NCI-H460 (cell line): ENCODE data around the gene GLRA1. TPM values are rescaled to one million over a fixed set of nuclear protein-coding genes. Genes with fewer than 3 reads are reported as not detected.
"Not testable (repeated sequence)": the region's sequence is repeated elsewhere in the genome, so short reads cannot be mapped to it uniquely, and the experiment has no call there.

Experiments
- DNase-seq: peaks from one replicate; pipeline ENCODE4 v3.0.0-alpha.2; 2016; ENCODE audit warnings: low read depth; ENCODE audit errors: extremely low read depth
- total RNA-seq: library from RNA; depleted of rRNA; stranded (reverse); fragments of >200 nt; shearing (Covaris generic); gene quantifications from 2 replicates; pipeline ENCODE4 v1.2.3, GENCODE V29; 2014

GLRA1 gene
- total RNA-seq, 1 experiment from 2014 or later = not detected

DNA sequence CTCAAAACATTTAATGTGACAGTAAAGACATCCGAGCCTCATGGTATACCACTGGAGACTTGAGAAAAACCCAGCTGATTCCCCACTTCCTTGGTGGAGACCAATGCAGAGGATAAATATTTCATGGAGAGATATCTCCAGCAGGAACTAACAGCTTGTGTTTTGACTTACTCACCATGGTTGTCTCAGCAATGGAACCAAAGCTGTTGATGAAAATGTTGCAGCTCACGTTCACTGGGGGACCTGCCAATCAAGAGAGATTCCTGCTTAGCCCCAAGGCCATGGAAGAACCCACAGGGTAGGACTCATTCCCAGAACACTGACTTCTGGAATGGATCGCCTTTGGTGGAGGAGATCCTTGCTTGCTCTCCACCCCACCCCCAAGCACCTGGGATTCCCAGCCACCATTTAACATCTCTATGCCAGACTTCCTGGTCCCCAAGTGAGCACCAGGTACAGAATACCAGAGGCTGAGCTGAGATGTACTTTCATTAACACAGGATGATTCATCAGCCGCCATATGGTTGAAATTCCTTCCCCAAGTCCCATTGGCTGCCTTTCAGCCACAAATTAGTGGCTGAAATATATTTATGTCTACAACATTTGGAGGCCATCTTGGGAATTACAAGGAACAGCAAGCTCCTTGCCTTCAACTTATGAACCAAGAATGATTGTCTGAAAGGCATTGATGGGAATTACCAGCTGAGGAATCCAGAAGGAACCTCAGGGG lies 37.9 kb downstream of the GLRA1 start:
- no peak for DNase-seq

DNA sequence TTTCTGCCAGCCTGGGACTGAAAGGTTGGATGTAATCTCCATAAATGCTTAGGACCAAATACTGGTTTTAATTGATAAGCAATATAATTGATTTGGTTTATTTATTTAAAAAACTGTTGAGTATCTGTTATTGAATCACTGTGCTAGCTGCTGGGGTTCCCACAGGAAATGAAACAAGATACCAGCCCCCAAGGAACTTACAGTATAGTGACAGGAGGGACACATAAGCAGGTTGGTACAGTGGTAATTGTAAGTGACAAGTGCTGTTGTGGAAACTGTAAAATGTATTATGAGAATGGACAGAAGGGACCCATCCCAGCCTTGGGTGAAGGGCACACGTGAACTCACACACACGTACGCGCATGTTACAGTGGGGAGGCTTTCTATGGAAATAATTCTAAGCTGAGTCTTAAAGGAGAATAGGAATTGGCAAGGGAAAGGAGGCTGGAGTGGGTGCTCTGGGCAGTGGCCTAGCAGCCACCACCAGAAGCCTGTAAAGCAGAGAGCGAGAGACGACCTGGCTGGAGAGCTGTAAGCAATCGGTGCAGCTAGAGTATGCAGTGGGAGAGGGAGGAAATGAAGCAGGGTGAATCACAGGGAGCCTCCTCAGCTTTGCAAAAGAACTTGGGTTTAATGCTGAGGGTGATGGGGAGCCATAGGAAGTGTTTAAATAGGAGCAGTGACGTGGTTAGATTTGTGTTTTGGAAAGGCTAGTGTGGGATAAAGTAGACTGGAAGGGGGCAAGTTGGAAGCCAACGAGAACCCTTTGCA lies 39.3 kb downstream of the GLRA1 start:
- DNase-seq = no peak

DNA sequence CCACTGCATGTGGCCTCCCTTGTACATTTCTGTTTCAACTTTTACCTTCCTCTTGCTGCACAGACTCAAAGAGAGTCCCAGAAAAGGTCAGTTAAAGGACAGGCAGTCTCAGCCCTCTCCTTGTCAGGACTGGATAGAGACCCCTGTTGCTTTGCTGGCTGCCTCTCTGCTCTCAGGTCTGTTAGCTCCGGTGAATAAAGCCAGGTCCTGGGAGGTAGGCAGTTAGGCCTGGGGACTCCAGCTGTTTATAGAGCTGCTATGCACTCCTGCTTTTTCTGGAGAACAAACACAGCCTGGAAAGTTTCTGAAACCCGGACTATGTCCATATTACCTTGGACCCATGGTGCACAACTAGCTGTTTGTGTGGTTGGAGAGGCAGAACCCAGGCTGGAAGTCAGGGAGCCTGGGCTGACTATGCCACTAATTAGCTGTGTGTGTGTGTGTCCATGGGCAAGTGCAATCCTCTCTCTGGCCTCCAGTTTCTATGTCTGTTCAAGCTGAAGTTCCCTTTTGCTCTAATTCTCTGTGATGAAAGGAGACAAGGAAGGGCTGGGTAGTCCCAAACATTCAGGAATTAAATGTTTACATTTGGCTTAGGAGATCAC lies 42.9 kb downstream of the GLRA1 start:
- DNase-seq = no peak

DNA sequence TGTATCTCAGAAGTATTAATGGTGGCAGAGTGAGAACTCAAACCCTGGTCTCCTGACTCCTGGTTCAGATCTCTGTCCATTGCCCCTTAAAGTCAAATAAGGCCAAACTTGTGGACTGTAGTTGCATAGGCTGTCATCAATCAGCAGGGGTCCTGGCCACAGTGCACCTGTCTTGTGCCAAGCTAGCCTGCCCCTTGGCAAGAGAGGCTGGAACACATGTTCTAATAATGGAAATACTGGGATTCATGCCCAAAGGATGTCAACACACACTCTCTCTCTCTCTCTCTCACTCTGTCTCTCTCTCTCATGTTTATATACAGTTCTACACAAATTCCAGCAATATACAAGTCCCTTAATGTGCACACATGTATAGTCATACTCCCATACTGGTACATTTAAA lies 44.3 kb downstream of the GLRA1 start:
- no peak for DNase-seq

DNA sequence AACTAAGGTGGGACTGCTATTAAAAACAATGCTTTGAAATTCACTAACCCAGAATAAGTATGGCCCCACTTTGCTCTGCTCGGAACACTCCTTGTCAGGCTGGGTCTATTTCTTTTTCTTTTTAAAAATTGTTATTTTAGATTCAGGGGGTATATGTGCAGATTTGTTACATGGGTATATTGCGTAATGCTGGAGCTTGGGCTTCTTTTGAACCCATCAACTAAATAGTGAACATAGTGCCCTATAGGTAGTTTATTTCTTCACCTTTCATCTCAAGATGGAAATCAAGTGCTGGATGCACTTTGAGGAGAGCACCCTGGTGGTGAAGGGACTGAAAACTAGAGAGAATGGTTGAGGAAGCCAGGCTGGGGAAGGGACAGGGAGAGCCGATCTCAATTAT lies 51.0 kb downstream of the GLRA1 start:
- no peak for DNase-seq

DNA sequence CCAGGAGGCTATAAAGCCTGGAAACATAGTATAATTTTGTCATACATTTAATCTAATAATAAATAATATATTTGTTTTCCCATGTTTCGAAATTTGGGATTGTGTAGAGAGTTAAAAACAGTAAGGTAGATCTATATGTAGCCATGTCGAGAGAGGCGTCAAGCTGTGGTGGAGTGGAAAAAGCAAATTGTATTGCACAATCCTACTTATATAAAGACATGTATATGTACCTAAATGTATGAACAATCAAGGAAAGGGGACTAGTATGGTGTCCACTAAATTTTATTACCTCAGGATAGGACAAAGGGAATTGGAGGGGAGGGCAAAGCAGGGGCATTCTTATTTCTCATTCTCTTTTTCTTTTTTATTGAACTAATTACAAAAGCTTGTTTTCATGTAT lies 52.0 kb downstream of the GLRA1 start:
- DNase-seq = no peak

DNA sequence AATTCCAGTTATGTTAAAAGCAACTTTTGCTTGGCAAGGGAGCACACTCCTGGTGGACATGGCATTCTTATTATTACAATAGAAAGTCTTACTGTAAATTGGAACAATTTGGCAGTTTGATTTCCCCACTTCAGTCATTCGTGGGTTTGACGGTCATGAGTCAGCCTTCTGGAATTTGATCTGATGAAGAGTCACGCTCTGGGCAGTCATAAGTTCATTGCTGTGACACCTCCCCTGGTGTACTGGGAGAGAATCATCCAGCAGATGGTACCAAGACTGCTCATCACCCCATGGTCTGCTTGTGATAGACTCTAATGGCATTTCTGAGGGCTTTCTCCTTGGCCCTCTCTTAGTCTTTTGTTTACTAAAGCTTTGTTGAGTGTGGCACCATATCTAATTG lies 53.8 kb downstream of the GLRA1 start:
- DNase-seq = peak; percentile 20

DNA sequence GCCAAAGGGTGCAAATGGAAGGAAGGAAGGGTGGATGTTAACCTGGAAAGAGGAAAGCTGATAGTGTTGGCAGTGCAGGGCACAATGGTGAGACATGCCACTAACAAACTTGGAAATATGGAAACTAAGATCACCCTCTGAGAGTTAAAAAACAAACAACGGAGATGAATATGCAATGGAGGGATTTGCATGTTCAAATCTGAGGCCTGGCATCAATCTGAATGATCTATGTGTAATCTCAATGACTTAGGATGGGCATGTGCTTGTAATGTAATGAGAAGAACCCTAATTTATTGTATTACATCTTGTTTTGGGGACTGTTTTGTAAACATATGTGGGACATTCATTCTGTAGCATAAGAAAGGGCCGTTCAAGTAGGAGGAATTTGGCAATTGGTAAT lies 54.4 kb downstream of the GLRA1 start:
- DNase-seq = no peak

DNA sequence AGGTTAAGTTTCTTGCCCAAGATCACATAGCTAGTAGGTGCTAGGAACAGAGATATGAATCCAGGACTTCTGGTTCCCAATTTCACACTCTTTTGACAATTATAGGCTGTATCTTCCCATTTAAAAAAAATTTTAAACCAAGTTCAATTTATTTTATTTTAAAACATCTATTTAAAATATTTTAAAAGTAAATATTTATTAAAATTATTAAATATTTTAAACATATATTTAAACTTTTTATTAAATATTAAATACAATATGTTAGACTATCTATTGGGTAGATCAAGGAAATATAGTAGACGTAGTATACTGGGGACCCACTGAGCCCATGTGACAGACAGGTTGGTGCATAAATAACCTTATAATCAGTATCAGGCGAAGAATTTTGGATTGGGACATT lies 54.8 kb downstream of the GLRA1 start:
- no peak for DNase-seq

DNA sequence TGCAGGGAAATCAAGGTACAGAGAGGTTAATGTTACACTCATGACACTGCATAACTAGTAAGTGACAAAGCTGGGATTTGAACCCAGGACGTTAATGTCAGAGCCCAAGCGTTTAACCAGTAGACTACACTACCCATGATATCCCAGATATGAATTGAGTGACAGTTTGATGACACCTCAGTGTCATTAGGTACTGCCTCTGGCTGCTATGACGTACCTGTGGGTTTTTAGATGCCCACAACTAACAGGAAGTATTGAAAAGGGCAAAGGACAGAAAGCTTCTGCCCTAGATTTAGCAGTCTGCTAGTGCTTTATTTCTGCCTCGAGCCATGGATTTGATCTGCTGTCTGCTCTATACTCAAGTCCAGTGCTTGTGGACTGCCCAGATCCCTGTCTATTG lies 56.2 kb downstream of the GLRA1 start:
- DNase-seq = no peak

DNA sequence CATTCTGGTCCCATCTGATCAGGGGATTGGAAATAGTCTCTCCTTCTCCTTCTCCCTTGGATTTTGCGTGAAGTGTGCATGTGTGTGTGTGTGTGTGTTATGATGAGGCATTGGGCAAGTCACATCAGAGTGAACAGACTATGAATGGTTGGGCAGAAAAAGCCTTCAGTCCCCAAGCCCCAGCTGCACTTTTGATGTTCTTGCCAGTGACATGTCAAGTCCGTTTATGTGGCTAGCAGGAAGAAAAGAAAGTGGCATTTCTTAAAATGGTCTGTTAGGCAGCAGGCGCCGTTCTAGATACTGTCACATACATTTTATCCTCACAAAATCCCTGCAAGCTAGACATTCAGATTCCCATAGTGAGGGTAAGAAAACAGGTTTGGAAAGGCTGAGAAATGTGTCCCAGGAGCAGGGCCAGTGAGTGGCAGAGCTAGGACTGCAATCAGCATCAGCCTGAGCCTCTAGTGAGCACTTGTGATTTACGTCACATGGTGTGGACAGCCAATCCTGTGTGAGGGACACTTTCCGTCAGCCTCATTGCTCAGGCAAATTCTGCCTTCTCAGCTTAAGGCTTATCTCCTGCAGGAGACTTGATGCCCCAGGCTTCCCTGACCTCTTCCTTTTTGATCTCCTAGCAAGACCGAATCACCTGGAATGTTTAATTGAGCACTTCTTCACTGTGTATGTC lies 60.4 kb downstream of the GLRA1 start:
- DNase-seq = peak; percentile 66

DNA sequence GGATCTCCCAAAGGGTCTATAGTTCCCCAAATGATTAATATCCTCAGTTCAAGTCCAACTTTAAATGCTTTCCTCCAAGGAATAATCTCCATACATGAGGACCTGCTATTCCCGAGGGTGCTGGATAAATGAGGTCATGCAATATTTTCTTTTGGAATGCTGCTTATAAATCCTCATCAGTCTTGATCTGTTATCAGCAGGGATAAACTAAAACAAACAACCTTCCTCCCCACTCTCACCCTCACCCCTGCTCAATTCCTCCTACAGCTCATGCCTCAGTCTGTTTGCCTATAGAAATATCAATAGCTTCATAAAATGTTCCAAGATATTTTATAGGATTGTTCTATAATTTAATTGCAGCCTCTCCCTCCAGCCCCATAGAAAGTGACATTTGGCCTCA lies 61.1 kb downstream of the GLRA1 start:
- DNase-seq = no peak

DNA sequence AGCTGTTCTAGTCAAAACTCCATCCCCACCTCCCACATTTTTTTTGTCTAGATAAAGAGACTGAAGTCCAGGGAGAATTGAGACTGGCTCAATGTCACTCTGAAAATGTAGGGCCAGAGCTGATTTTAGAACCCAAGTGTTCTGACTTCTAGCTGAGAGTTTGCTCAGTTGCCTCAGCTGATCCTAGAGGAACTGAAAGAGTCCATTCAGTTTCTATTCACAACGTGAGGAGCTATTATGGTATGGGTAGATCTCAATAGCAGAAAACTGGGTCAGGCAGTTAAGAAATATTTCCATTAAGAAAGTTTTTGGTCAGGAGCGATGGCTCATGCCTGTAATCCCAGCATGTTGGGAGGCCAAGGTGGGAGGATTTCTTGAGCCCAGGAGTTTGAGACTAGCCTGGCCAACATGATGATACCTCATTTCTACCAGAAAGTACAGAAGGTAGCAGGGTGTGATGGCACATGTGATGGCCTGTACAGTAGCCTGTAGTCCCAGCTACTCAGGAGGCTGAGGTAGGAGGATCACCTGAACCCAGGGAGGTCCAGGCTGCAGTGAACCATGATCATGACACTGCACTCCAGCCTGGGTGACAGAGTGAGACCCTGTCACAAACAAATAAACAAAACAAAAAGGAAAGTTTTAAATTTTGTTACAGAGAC lies 61.7 kb downstream of the GLRA1 start:
- DNase-seq = no peak

DNA sequence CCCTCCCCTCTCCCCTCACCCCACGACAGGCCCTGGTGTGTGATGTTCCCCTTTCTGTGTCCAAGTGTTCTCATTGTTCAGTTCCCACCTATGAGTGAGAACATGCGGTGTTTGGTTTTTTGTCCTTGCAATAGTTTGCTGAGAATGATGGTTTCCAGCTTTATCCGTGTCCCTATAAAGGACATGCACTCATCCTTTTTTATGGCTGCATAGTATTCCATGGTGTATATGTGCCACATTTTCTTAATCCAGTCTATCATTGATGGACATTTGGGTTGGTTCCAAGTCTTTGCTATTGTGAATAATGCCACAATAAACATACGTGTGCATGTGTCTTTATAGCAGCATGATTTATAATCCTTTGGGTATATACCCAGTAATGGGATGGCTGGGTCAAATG lies 63.8 kb downstream of the GLRA1 start:
- DNase-seq = not testable (repeated sequence)

DNA sequence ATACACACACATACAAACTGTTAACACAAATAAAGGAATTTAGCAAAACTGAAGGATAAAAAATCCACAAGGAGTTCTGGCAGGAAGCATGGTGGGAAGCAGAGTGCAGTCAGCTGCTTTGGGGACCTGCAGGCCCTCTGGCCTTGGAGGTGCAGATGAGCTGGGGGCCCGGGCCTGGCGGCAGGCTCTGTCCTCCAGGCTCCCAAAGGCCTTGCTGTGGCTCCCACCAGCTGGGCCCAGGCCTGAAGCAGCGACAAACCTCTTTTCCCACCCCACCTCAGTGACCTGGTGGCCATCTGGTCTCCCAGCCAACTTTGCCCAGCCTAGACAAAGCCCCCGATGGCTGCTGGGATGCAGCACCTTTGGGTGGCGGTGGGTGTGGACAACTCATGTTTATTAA lies 67.8 kb downstream of the GLRA1 start:
- no peak for DNase-seq

DNA sequence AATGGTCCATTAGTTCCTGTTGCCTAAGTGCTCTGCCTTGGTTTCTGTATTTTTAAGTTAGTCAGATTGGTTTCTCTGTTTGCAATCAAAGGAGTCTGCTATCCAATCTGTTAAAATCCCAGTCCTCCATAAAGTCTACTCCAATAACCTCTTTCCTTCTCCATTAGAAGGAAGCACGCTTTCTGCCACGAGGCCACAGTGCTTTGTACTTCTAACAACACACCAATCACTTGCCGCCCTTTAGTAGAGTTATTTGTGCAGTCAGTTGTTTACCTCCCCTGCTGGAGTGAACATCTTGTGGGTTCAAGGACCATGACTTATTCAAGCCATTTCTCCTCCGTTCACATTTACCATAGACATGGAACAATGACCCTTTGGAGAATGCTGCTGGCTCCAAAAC lies 69.0 kb downstream of the GLRA1 start:
- DNase-seq = no peak

DNA sequence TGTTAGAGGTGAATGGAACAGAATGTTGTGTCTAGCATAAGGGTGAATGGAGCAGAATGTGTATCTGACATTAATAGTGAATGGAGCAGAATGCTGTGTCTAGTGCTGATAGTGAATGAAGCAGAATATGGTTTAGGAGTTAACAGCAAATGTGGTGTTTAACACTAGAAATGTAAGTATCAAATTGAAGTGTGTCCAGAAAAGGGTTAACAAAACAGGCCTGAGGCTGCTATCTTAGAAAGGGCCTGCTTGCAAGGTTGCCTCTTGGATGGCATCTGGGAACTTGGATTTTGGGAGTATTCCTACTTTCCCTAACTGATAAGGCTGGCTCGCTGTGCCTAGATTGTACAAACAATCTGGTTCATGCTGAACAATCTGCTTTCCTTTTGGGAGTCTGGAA lies 76.8 kb downstream of the GLRA1 start:
- DNase-seq = no peak

DNA sequence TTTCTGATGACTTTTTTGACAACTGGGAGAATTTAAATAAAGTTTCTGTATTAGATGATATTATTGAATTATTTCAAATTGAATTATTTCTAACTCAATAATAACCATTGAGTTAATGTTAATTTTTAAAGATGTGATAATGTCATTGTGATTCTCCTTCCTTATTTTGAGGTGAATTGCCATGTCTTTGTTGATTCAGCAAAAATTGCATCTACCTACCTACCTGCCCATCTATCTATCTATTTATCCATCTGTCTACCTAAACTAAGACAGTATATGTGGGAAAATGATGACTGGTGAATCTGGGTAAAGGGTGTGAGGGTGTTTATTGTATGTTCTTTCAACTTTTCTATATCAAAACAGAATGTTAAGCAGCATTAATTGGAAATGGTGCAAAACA lies 77.9 kb downstream of the GLRA1 start:
- DNase-seq = no peak

DNA sequence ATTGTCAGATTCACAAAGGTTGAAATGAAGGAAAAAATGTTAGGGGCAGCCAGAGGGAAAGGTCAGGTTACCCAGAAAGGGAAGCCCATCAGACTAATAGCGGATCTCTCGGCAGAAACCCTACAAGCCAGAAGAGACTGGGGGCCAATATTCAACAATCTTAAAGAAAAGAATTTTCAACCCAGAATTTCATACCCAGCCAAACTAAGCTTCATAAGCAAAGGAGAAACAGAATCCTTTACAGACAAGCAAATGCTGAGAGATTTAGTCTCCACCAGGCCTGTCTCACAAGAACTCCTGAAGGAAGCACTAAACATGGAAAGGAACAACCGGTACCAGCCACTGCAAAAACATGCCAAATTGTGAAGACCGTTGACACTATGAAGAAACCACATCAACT lies 91.8 kb downstream of the GLRA1 start:
- not testable (repeated sequence) for DNase-seq

DNA sequence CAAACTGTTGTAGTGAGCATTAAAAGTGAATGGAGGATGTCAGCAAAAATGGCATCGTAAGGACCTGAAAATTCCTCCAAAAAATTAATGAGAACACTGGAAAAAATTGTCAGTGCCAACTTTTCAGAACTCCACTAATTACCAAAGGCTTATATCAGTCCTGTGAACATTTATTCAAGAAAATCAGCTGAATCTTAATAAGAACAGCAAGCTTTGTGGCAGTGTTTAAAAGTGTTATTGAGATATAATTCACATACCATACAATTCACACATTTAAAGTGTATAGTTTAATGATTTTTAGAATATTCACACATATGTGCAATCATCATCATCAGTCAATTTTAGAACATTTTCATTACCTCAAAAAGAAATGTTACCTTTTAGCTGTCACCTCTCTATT lies 95.3 kb downstream of the GLRA1 start:
- DNase-seq = no peak

DNA sequence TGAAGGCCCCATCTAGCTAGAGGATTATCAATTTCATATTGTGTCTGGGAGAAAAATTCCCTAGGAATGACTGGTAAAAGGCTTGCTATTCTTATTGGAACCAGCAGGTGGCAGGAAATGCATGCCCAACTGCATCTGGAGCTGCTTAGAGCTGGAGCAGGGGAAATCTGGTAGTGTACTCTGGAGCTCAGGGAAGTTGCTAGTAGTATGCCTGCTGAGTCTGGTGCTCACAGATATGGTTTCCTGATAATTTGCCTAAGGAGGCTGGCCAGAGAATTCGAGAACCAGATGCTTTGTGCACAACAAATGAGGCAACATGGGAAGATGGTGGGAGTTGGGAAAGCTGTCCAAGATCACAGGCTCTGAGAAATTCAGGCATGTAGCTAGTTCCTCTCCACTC lies 99.2 kb downstream of the GLRA1 start:
- peak; percentile 45 for DNase-seq
